ENCODE data around the gene ANP32E. TPM values are rescaled to one million over a fixed set of nuclear protein-coding genes. Genes with fewer than 3 reads are reported as not detected.

Gene ANP32E
- total and polyA plus RNA-seq, 9 of the 15 experiments (the other 6 are each of a cell fraction or from before 2014, with no cell fraction given): 60.4 to 197 (median 104) TPM

DNA sequence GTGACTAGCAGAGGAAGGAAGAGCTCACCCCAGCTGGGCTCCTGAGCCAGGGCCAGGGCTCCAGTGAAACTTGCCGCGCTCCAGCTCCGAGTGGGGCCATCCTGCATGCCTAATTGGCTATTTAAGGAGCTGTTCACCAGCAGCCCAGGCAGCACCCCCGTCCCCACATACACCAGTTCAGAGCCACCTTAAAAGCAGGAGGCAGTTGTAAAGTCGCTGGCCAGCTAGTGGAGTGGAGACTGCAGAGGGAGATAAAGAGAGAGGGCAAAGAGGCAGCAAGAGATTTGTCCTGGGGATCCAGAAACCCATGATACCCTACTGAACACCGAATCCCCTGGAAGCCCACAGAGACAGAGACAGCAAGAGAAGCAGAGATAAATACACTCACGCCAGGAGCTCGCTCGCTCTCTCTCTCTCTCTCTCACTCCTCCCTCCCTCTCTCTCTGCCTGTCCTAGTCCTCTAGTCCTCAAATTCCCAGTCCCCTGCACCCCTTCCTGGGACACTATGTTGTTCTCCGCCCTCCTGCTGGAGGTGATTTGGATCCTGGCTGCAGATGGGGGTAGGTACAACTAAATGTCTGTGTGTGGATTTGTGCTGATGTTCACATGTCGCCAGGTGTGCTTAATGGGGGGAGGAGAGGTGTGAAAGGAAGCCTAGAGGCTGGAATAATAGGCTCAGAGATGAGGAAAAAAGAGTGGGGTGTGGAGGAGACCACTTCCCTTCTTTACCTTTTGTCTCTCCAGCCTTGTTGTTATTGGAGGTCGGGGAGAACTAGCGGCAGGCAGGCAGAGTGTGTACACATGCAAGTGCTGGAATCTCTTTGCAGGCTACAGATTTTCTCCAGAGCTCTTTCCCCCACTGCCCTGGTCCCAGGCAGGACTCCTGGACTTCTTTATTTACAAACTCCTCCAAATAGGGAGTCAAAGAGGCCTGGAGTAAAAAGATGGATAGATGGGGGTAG, 22.0 kb upstream of the ANP32E start, which contains the start of gene CA14:
Gene CA14 (plus strand): TSS at position 151 of the 962 bp plus-strand sequence. CDS start 355 bp downstream, at position 506.
- POLR2A ChIA-PET: interaction anchor here (0.6 to 1.3 kb wide), 2 partner anchors 15 to 296 kb away, joined by 3 to 5 read pairs; no protein-coding TSS in a partner anchor
- H3K4me2 ChIP-seq (ENCODE audit: insufficient read depth, low read length): no peak within 1 kb of the TSS

More for the DNA sequence above, 22.0 kb upstream of the ANP32E start, which contains the start of gene CA14:
- peaks cover 0 to 4% of the 10 kb centered on the region in 2 experiments; a peak in 2 of 5 replicates for H3K27me3 ChIP-seq (ENCODE audit: control insufficient read depth in 2 of 2, insufficient read depth in 2 of 2, low read length in 2 of 2)
- H3K79me2 ChIP-seq (ENCODE audit: control insufficient read depth, insufficient read depth, low read length): no peaks in the 10 kb centered on the region
- BruUV-seq (replicated peaks): no TSS peak
- 0 out of 2 replicates have a peak within 1 kb of the TSS, but pooled peaks have one; percentile 18 for H2AFZ ChIP-seq (ENCODE audit: low read depth, low read length)
- H3K36me3 ChIP-seq (ENCODE audit: control insufficient read depth, insufficient read depth, low read length): no peaks in the 10 kb centered on the region
- peak within 1 kb of the TSS in 1 of 2 experiments; percentile 77; a peak in 2 of 4 replicates for H3K9ac ChIP-seq (ENCODE audit: insufficient read depth in 1 of 2, low read depth in 2 of 2, low read length in 2 of 2)
- FAIRE-seq: no peak
- ATAC-seq: peak; percentile 15; the same call in 2 of the 3 replicates
- H4K20me1 ChIP-seq (replicated peaks; ENCODE audit: control insufficient read depth, insufficient read depth, low read length): no peaks in the 10 kb centered on the region
- intact Hi-C loops (cut with micrococcal nuclease) (loop anchor here (1.0 to 10.0 kb wide), 5 partner anchors 64 to 739 kb away; partner anchors contain the start of genes ADAMTSL4 and PRPF3), in situ Hi-C loops (cut with MboI) (loop anchor here (5.0 kb wide), 1 partner anchor 739 kb away; no protein-coding TSS in a partner anchor)
- no peaks in the 10 kb centered on the region for H3K9me3 ChIP-seq (replicated peaks; ENCODE audit: control insufficient read depth, insufficient read depth, low read depth, low read length)
- TF ChIP-seq CBFA2T3 (IDR thresholded peaks at IDR 0.05) (peak; percentile 37; the same call in 1 of the 2 replicates), FOXO4 (CRISPR knock-in tag; IDR thresholded peaks at IDR 0.05) (no peak), HDAC1 (IDR thresholded peaks at IDR 0.05) (no peak), CCAR2 (IDR thresholded peaks at IDR 0.05; ENCODE audit: low read depth, low read length) (no peak), RNF2 (IDR thresholded peaks at IDR 0.05) (no peak), KDM1A (IDR thresholded peaks at IDR 0.05) (0 out of 4 replicates have a peak, but pooled peaks of 1 of the 2 experiments have one; percentile 18), NCOA2 (IDR thresholded peaks at IDR 0.05; ENCODE audit: partially characterized antibody in 2 of 2) (no peak), GABPA (tag; conservative IDR thresholded peaks at IDR 0.05; ENCODE audit: low read depth) (no peak)
- TF ChIP-seq, protein P1, sequence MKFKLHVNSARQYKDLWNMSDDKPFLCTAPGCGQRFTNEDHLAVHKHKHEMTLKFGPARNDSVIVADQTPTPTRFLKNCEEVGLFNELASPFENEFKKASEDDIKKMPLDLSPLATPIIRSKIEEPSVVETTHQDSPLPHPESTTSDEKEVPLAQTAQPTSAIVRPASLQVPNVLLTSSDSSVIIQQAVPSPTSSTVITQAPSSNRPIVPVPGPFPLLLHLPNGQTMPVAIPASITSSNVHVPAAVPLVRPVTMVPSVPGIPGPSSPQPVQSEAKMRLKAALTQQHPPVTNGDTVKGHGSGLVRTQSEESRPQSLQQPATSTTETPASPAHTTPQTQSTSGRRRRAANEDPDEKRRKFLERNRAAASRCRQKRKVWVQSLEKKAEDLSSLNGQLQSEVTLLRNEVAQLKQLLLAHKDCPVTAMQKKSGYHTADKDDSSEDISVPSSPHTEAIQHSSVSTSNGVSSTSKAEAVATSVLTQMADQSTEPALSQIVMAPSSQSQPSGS (CRISPR knock-in tag; IDR thresholded peaks at IDR 0.05): no peak
- 12% methylated on average over 10 of the region's 13 CpGs for WGBS (ENCODE audit: insufficient coverage, low coverage, missing lambda C conversion rate)
- peaks cover 23 to 26% of the 10 kb centered on the region in 2 experiments for H3K4me1 ChIP-seq (replicated peaks in 1 of 2; ENCODE audit: control insufficient read depth in 2 of 2, insufficient read depth in 2 of 2, low read length in 2 of 2)
- no peaks in the 10 kb centered on the region for H3K9me1 ChIP-seq (ENCODE audit: control insufficient read depth, insufficient read depth, low read length)
- CTCF ChIA-PET (ENCODE audit: low intra/inter-chr PET ratio): interaction anchor here (0.5 kb wide), 1 partner anchor 302 kb away, joined by 3 read pairs; no protein-coding TSS in a partner anchor
- peak in 2 of 4 experiments; percentile 7 to 48 for DNase-seq (ENCODE audit: extremely low read depth in 1 of 4, low spot score in 3 of 4)
- H3K4me3 ChIP-seq: no peak within 1 kb of the TSS
- no peak within 1 kb of the TSS for H3K27ac ChIP-seq (ENCODE audit: extremely low read depth, low read depth, low read length)

Measured in K562 (cell line).